HG03060 (cell line): ENCODE results near the gene UNK.

Source experiments
- ATAC-seq: cut with Tn5 transposase; IDR thresholded peaks from one replicate; pipeline ENCODE4 v1.9.1; 2021; ENCODE audit warnings: low read depth, moderate number of reproducible peaks; ENCODE audit not compliant: unreplicated experiment

The UNK gene

GRCh38 chr17:75831032-75831571 lies 46.5 kb downstream of the UNK start:
- ATAC-seq = no peak

- no peak for ATAC-seq
Observed at GRCh38 chr17:75832164-75832651, 47.6 kb downstream of the UNK start.

GRCh38 chr17:75832652-75833400 lies 48.2 kb downstream of the UNK start:
- no peak for ATAC-seq

- ATAC-seq = no peak
Observed at GRCh38 chr17:75834279-75834920, 49.8 kb downstream of the UNK start.

GRCh38 chr17:75834928-75835653 lies 50.5 kb downstream of the UNK start:
- ATAC-seq = no peak

GRCh38 chr17:75835654-75835987 lies 51.0 kb downstream of the UNK start:
- no peak for ATAC-seq

GRCh38 chr17:75836605-75837004 lies 52.0 kb downstream of the UNK start:
- no peak for ATAC-seq

GRCh38 chr17:75837899-75838298 lies 53.3 kb downstream of the UNK start:
- ATAC-seq = no peak

- no peak for ATAC-seq
Observed at GRCh38 chr17:75838410-75838809, 53.8 kb downstream of the UNK start.

- no peak for ATAC-seq
Observed at GRCh38 chr17:75839942-75840798, 55.6 kb downstream of the UNK start.

- no peak for ATAC-seq
Observed at GRCh38 chr17:75840799-75841164, 56.2 kb downstream of the UNK start.

GRCh38 chr17:75842411-75842810 lies 57.8 kb downstream of the UNK start:
- no peak for ATAC-seq

GRCh38 chr17:75842963-75843576 lies 58.5 kb downstream of the UNK start:
- ATAC-seq = no peak

GRCh38 chr17:75843577-75844529 lies 59.2 kb downstream of the UNK start, which contains the start of gene UNC13D:
Gene UNC13D, minus strand, starts transcription at chr17:75844404. Its CDS starts 67 bp downstream, at chr17:75844337.
- no peak for ATAC-seq

- ATAC-seq = no peak
Observed at GRCh38 chr17:75844530-75845057, 60.0 kb downstream of the UNK start.

- ATAC-seq = no peak
Observed at GRCh38 chr17:75845058-75845711, 60.6 kb downstream of the UNK start.

- ATAC-seq = no peak
Observed at GRCh38 chr17:75845933-75846691, 61.5 kb downstream of the UNK start.
